GM18519 (cell line): ENCODE data around the gene MAP3K12.
A peak's percentile ranks its signal among the peaks of the same experiment; 100 is the strongest.

Source experiments
- ATAC-seq: cut with Tn5 transposase; IDR thresholded peaks from one replicate; pipeline ENCODE4 v1.9.1; 2021; ENCODE audit warnings: mild to moderate bottlenecking, moderate library complexity; ENCODE audit not compliant: unreplicated experiment, low FRiP score

The MAP3K12 gene

GRCh38 chr12:53472056-53472582 is 27.1 kb downstream of the MAP3K12 start:
- no peak for ATAC-seq

- no peak for ATAC-seq
Measured at GRCh38 chr12:53468282-53468681, 31.0 kb downstream of the MAP3K12 start.

- no peak for ATAC-seq
Measured at GRCh38 chr12:53467880-53468279, 31.4 kb downstream of the MAP3K12 start.

GRCh38 chr12:53467082-53467481 is 32.2 kb downstream of the MAP3K12 start:
- ATAC-seq, result no peak

GRCh38 chr12:53466640-53467039 is 32.6 kb downstream of the MAP3K12 start:
- ATAC-seq, result no peak

- ATAC-seq, result no peak
Measured at GRCh38 chr12:53465679-53466078, 33.6 kb downstream of the MAP3K12 start.

- ATAC-seq, result no peak
Measured at GRCh38 chr12:53464685-53465418, 34.4 kb downstream of the MAP3K12 start.

GRCh38 chr12:53463802-53464560 is 35.3 kb downstream of the MAP3K12 start:
- no peak for ATAC-seq

- no peak for ATAC-seq
Measured at GRCh38 chr12:53462935-53463334, 36.3 kb downstream of the MAP3K12 start.

GRCh38 chr12:53461591-53461990 is 37.7 kb downstream of the MAP3K12 start:
- ATAC-seq, result no peak

- no peak for ATAC-seq
Measured at GRCh38 chr12:53461059-53461458, 38.2 kb downstream of the MAP3K12 start.

GRCh38 chr12:53459097-53459496 is 40.2 kb downstream of the MAP3K12 start:
- no peak for ATAC-seq

- ATAC-seq, result no peak
Measured at GRCh38 chr12:53456654-53457366, 42.4 kb downstream of the MAP3K12 start.

GRCh38 chr12:53454707-53455106 is 44.6 kb downstream of the MAP3K12 start:
- no peak for ATAC-seq

GRCh38 chr12:53453953-53454640 is 45.2 kb downstream of the MAP3K12 start:
- ATAC-seq, result no peak

GRCh38 chr12:53452159-53453077 is 46.8 kb downstream of the MAP3K12 start:
- ATAC-seq, result no peak

GRCh38 chr12:53451661-53452158 is 47.5 kb downstream of the MAP3K12 start, which contains the start of gene PCBP2:
Gene PCBP2, plus strand, starts transcription at chr12:53452102. Its CDS starts 2,699 bp downstream, at chr12:53454801.
- ATAC-seq, result peak; percentile 92

- ATAC-seq, result no peak
Measured at GRCh38 chr12:53450936-53451335, 48.3 kb downstream of the MAP3K12 start.
